ENCODE measurements around the gene SLC24A1. TPM values are rescaled to one million over a fixed set of nuclear protein-coding genes. Genes with fewer than 3 reads are reported as not detected.

Gene SLC24A1
- total RNA-seq, 3 donors from 2014 or later, result 6.5 to 10.3 (median 8.4) TPM

DNA sequence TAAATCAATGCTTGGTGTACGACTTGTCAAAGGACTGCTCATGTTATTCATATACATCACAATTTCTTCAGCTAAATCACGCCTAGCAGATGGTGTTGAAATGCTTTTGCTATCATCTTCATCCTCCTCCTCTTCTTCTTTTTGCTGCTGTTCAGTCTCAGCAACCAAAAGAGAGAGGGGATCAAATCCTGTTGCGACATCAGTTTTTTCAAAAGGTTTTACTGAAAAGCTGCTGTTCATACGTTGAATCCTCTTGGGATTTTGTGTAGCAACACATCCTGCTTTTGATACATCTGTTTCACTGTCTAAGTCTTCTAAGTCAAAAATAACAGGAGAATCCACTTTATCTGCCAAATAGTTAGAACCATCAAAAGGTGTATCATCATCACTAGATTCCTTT, 69.0 kb downstream of the SLC24A1 start:
- no peak for TF ChIP-seq CTCF (IDR thresholded peaks at IDR 0.05)

GRCh38 chr15:65695081-65695480, 73.3 kb downstream of the SLC24A1 start:
- H3K36me3 ChIP-seq (ENCODE audit: low read depth), result no peaks in the 10 kb centered on the region
- DNase-seq, result no peak
- H3K4me3 ChIP-seq, result no peak overlapping the region
- ATAC-seq, result no peak
- intact Hi-C loops (cut with DNase I, micrococcal nuclease), result no loop called here
- H3K4me1 ChIP-seq (ENCODE audit: low read depth), result no peaks in the 10 kb centered on the region
- H3K9me3 ChIP-seq, result no peaks in the 10 kb centered on the region
- no peak for TF ChIP-seq CTCF (IDR thresholded peaks at IDR 0.05)

More for the DNA sequence above, 69.0 kb downstream of the SLC24A1 start:
- no peak for DNase-seq
- H3K4me1 ChIP-seq (ENCODE audit: low read depth), result no peaks in the 10 kb centered on the region
- ATAC-seq, result no peak
- no peak overlapping the region for H3K4me3 ChIP-seq
- no peaks in the 10 kb centered on the region for H3K9me3 ChIP-seq
- intact Hi-C loops (cut with DNase I, micrococcal nuclease), result no loop called here
- H3K36me3 ChIP-seq (ENCODE audit: low read depth), result no peaks in the 10 kb centered on the region

Other genes starting within 250 kb of the SLC24A1 start
- gene IGDCC3, start 243.9 kb upstream of the SLC24A1 start, total RNA-seq, result under 1 TPM in 1 of 3 donors, not detected in 2; 0.51 TPM
- 1 to 10 TPM in 2 of 3 donors, under 1 TPM in 1; 0.90 to 1.7 (median 1.0) TPM for gene IGDCC4, start 199.0 kb upstream of the SLC24A1 start, total RNA-seq
- 10 to 100 TPM; 35.6 to 40.6 (median 35.8) TPM for gene DPP8, start 104.2 kb upstream of the SLC24A1 start, total RNA-seq
- gene HACD3, start 91.5 kb upstream of the SLC24A1 start, total RNA-seq, result 10 to 100 TPM; 26.2 to 31.2 (median 30.9) TPM
- 10 to 100 TPM; 30.1 to 37.5 (median 31.9) TPM for gene INTS14, start 10.8 kb upstream of the SLC24A1 start, total RNA-seq
- 10 to 100 TPM; 20.3 to 34.7 (median 20.7) TPM for gene DENND4A, start 170.4 kb downstream of the SLC24A1 start, total RNA-seq
- 100 to 1,000 TPM; 214 to 330 (median 320) TPM for gene RAB11A, start 247.6 kb downstream of the SLC24A1 start, total RNA-seq